ENCODE measurements around the gene B4GALT2. TPM values are rescaled to one million over a fixed set of nuclear protein-coding genes. Genes with fewer than 3 reads are reported as not detected.

The B4GALT2 gene
- total and polyA plus RNA-seq, 9 of the 15 experiments (the other 6 are each of a cell fraction or from before 2014, with no cell fraction given): 1.3 to 86.8 (median 43.8) TPM

DNA sequence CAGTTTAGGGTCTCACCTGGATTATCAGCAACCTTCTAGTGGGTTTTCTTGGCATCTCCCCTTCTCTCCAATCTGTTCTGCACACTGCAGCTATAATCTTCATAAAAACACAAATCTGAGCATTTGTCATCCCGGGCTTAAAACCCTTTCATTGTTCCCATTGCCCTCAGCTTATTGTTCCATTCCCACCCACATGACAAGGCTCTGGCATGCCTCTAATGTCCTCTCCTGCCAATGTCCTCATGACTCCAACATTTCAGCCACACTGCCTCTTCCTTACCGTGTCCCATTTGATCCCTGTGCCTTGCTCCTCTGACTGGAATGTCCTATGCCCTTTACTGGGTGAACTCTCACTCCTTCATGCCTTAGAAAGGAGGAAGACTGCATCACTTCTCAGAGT, 16.7 kb upstream of the B4GALT2 start:
- no peak overlapping the region for H3K4me3 ChIP-seq
- WGBS (ENCODE audit: insufficient coverage, low coverage, missing lambda C conversion rate): 46% methylated on average over 2 of the region's 2 CpGs
- H3K4me2 ChIP-seq (ENCODE audit: insufficient read depth, low read length): no peak overlapping the region
- H3K4me1 ChIP-seq (replicated peaks in 1 of 2; ENCODE audit: control insufficient read depth in 2 of 2, insufficient read depth in 2 of 2, low read length in 2 of 2): peaks cover 16 to 18% of the 10 kb centered on the region in 2 experiments; a peak in 4 of 5 replicates
- no peak overlapping the region for H2AFZ ChIP-seq (ENCODE audit: low read depth, low read length)
- ChIA-PET POLR2A (interaction anchor here (0.6 to 1.4 kb wide), 3 partner anchors 8 to 77 kb away, joined by 3 to 7 read pairs (median 4); no protein-coding TSS in a partner anchor), CTCF (ENCODE audit: low intra/inter-chr PET ratio) (no interaction called here)
- BruUV-seq (replicated peaks): no TSS peak
- DNase-seq (ENCODE audit: extremely low read depth in 1 of 4, low spot score in 3 of 4) (no peak), ATAC-seq (no peak), FAIRE-seq (no peak)
- no peak overlapping the region for H3K27ac ChIP-seq (ENCODE audit: extremely low read depth, low read depth, low read length)
- intact Hi-C loops (cut with micrococcal nuclease) (no loop called here), in situ Hi-C loops (cut with MboI) (no loop called here)
- H3K79me2 ChIP-seq (ENCODE audit: control insufficient read depth, insufficient read depth, low read length): no peaks in the 10 kb centered on the region
- peaks cover 9% of the 10 kb centered on the region; the same call in 1 of the 2 replicates for H4K20me1 ChIP-seq (replicated peaks; ENCODE audit: control insufficient read depth, insufficient read depth, low read length)
- H3K9me1 ChIP-seq (ENCODE audit: control insufficient read depth, insufficient read depth, low read length): no peaks in the 10 kb centered on the region
- no peak overlapping the region for H3K9ac ChIP-seq (ENCODE audit: insufficient read depth in 1 of 2, low read depth in 2 of 2, low read length in 2 of 2)
- no peaks in the 10 kb centered on the region for H3K27me3 ChIP-seq (ENCODE audit: control insufficient read depth in 2 of 2, insufficient read depth in 2 of 2, low read length in 2 of 2)
- H3K9me3 ChIP-seq (replicated peaks; ENCODE audit: control insufficient read depth, insufficient read depth, low read depth, low read length): no peaks in the 10 kb centered on the region
- H3K36me3 ChIP-seq (ENCODE audit: control insufficient read depth, insufficient read depth, low read length): peaks cover 66% of the 10 kb centered on the region
- no peak for TF ChIP-seq ZNF197 (CRISPR knock-in tag; IDR thresholded peaks at IDR 0.05; ENCODE audit: low read depth)
- no peak for TF ChIP-seq SIN3B (IDR thresholded peaks at IDR 0.05; ENCODE audit: low read depth)
- TF ChIP-seq, protein P1, sequence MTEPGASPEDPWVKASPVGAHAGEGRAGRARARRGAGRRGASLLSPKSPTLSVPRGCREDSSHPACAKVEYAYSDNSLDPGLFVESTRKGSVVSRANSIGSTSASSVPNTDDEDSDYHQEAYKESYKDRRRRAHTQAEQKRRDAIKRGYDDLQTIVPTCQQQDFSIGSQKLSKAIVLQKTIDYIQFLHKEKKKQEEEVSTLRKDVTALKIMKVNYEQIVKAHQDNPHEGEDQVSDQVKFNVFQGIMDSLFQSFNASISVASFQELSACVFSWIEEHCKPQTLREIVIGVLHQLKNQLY (CRISPR knock-in tag; conservative IDR thresholded peaks at IDR 0.05): no peak
- no peak for TF ChIP-seq SAP30 (IDR thresholded peaks at IDR 0.05; ENCODE audit: borderline replicate concordance, insufficient read depth, low read depth, low read length, poor library complexity, severe bottlenecking)
- TF ChIP-seq, protein P2, sequence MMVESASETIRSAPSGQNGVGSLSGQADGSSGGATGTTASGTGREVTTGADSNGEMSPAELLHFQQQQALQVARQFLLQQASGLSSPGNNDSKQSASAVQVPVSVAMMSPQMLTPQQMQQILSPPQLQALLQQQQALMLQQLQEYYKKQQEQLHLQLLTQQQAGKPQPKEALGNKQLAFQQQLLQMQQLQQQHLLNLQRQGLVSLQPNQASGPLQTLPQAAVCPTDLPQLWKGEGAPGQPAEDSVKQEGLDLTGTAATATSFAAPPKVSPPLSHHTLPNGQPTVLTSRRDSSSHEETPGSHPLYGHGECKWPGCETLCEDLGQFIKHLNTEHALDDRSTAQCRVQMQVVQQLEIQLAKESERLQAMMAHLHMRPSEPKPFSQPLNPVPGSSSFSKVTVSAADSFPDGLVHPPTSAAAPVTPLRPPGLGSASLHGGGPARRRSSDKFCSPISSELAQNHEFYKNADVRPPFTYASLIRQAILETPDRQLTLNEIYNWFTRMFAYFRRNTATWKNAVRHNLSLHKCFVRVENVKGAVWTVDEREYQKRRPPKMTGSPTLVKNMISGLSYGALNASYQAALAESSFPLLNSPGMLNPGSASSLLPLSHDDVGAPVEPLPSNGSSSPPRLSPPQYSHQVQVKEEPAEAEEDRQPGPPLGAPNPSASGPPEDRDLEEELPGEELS (CRISPR knock-in tag; IDR thresholded peaks at IDR 0.05; ENCODE audit: borderline replicate concordance): no peak
- TF ChIP-seq FOSL1 (tag; conservative IDR thresholded peaks at IDR 0.05): no peak
- no peak for TF ChIP-seq HMGN3 (IDR thresholded peaks at IDR 0.05; ENCODE audit: borderline replicate concordance, extremely low read depth, insufficient read length, low read depth, low read length)
- TF ChIP-seq DIDO1 (tag; IDR thresholded peaks at IDR 0.05; ENCODE audit: low read depth): no peak
- TF ChIP-seq CHD1 (IDR thresholded peaks at IDR 0.05; ENCODE audit: low read length): no peak
- TF ChIP-seq NCOA2 (IDR thresholded peaks at IDR 0.05; ENCODE audit: partially characterized antibody in 2 of 2): no peak
- no peak for TF ChIP-seq MYC (IDR thresholded peaks at IDR 0.05; ENCODE audit: low read depth, low read length)
- TF ChIP-seq MYC (CRISPR knock-in tag; IDR thresholded peaks at IDR 0.05; ENCODE audit: borderline replicate concordance, low read depth): no peak
- TF ChIP-seq, protein P3, sequence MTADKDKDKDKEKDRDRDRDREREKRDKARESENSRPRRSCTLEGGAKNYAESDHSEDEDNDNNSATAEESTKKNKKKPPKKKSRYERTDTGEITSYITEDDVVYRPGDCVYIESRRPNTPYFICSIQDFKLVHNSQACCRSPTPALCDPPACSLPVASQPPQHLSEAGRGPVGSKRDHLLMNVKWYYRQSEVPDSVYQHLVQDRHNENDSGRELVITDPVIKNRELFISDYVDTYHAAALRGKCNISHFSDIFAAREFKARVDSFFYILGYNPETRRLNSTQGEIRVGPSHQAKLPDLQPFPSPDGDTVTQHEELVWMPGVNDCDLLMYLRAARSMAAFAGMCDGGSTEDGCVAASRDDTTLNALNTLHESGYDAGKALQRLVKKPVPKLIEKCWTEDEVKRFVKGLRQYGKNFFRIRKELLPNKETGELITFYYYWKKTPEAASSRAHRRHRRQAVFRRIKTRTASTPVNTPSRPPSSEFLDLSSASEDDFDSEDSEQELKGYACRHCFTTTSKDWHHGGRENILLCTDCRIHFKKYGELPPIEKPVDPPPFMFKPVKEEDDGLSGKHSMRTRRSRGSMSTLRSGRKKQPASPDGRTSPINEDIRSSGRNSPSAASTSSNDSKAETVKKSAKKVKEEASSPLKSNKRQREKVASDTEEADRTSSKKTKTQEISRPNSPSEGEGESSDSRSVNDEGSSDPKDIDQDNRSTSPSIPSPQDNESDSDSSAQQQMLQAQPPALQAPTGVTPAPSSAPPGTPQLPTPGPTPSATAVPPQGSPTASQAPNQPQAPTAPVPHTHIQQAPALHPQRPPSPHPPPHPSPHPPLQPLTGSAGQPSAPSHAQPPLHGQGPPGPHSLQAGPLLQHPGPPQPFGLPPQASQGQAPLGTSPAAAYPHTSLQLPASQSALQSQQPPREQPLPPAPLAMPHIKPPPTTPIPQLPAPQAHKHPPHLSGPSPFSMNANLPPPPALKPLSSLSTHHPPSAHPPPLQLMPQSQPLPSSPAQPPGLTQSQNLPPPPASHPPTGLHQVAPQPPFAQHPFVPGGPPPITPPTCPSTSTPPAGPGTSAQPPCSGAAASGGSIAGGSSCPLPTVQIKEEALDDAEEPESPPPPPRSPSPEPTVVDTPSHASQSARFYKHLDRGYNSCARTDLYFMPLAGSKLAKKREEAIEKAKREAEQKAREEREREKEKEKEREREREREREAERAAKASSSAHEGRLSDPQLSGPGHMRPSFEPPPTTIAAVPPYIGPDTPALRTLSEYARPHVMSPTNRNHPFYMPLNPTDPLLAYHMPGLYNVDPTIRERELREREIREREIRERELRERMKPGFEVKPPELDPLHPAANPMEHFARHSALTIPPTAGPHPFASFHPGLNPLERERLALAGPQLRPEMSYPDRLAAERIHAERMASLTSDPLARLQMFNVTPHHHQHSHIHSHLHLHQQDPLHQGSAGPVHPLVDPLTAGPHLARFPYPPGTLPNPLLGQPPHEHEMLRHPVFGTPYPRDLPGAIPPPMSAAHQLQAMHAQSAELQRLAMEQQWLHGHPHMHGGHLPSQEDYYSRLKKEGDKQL (CRISPR knock-in tag; IDR thresholded peaks at IDR 0.05; ENCODE audit: borderline replicate concordance): no peak
- TF ChIP-seq IRF2 (CRISPR knock-in tag; IDR thresholded peaks at IDR 0.05): no peak

Measured in K562 (cell line).